Sigmoid colon (tissue), 7 donors: Measurements from ENCODE around the gene STRBP. TPM values are rescaled to one million over a fixed set of nuclear protein-coding genes. Genes with fewer than 3 reads are reported as not detected.

Experiments used
- DNase-seq: peaks from one replicate; pipeline ENCODE4 v3.0.0-alpha.2; 2019
- H3K27ac ChIP-seq, 4 donors: fragments of 200-600 bp; sonication (generic); one replicate each; pipeline ENCODE4 v1.5.1; 2016 to 2019; ENCODE audit warnings: mild to moderate bottlenecking in 1 of 4
- H3K27me3 ChIP-seq, 3 donors: fragments of 200-600 bp; sonication (generic); one replicate each; pipeline ENCODE4 v1.5.1; 2019; ENCODE audit warnings: mild to moderate bottlenecking in 1 of 3
- H3K36me3 ChIP-seq, 4 donors: fragments of 200-600 bp; sonication (generic); one replicate each; pipeline ENCODE4 v1.5.1; 2016 to 2019
- H3K4me1 ChIP-seq, 4 donors: fragments of 200-600 bp; sonication (generic); one replicate each; pipeline ENCODE4 v1.5.1; 2017 to 2019
- H3K4me3 ChIP-seq, 4 donors: fragments of 200-600 bp; sonication (generic); one replicate each; pipeline ENCODE4 v1.5.1; 2017 to 2019; ENCODE audit warnings: mild to moderate bottlenecking in 2 of 4, moderate library complexity in 1 of 4
- H3K9me3 ChIP-seq, 4 donors: fragments of 200-600 bp in 3 of 4; sonication (generic) in 3 of 4; one replicate each; pipeline versions ENCODE4 v1.5.1 to v1.6.1; 2013 to 2019
- CTCF ChIP-seq, 4 experiments: fragments of 450-650 bp in 3 of 4; fragments of 200-600 bp in 1 of 4; IDR thresholded peaks; one replicate each; pipeline ENCODE4 v1.5.1; 2016 to 2019; ENCODE audit warnings: antibody characterized with exemption in 4 of 4, mild to moderate bottlenecking in 3 of 4, moderate library complexity in 2 of 4
- EP300 ChIP-seq, 4 donors: sonication (generic); formaldehyde crosslinking; IDR thresholded peaks; one replicate each; pipeline ENCODE4 v1.6.1; 2017; ENCODE audit warnings: antibody characterized with exemption in 4 of 4
- POLR2A ChIP-seq, 2 donors: fragments of 450-650 bp; IDR thresholded peaks; one replicate each; pipeline ENCODE4 v1.6.1; 2016; ENCODE audit warnings: antibody characterized with exemption in 2 of 2, mild to moderate bottlenecking in 2 of 2, moderate library complexity in 2 of 2
- POLR2AphosphoS5 ChIP-seq, 4 donors: sonication (generic); formaldehyde crosslinking; IDR thresholded peaks; one replicate each; pipeline ENCODE4 v1.6.1; 2017; ENCODE audit warnings: antibody characterized with exemption in 4 of 4
- WGBS, 2 donors: extraction: QIAGEN DNeasy Blood & Tissue Kit; methylation state at CpG; one replicate each; pipeline ENCODE4 v1.1.7; 2013; 5-methylcytosine and 5-hydroxymethylcytosine counted together
- intact Hi-C: fragments of 100-400 bp; cut with DNase I; formaldehyde crosslinking; loops from one replicate; pipeline ENCODE4 v1.15.1; 2023
- polyA plus RNA-seq, 3 donors: library from polyadenylated mRNA; stranded (reverse); fragments of 200-250 nt; gene quantifications; one replicate each; pipeline ENCODE4 v1.2.3, GENCODE V29; 2013
- total RNA-seq, 4 donors: library from RNA; depleted of rRNA; stranded (reverse); fragments of >200 nt; gene quantifications; one replicate each; pipeline ENCODE4 v1.1.0, GENCODE V29; 2016
- donor health status: healthy with polysubstance abuse.
- donor health status: Bipolar disorder and iron deficiency.
- donor health status: healthy.

STRBP gene
- total and polyA plus RNA-seq, 7 donors: 13.3 to 32.2 (median 18.0) TPM

GRCh38 chr9:123248630-123249029 is 19.8 kb downstream of the STRBP start:
- Histone ChIP-seq H3K9me3 (no peaks in the 10 kb centered on the region), H3K27me3 (no peaks in the 10 kb centered on the region), H3K27ac (no peak overlapping the region), H3K4me3 (no peak overlapping the region), H3K4me1 (peaks cover 0 to 9% (median 2%) of the 10 kb centered on the region in 4 donors), H3K36me3 (no peaks in the 10 kb centered on the region)
- WGBS, 2 donors: 23 to 69% methylated on average over 2 of the region's 2 CpGs
- TF ChIP-seq EP300 (IDR thresholded peaks at IDR 0.05) (no peak), CTCF (IDR thresholded peaks at IDR 0.05) (no peak), POLR2AphosphoS5 (IDR thresholded peaks at IDR 0.05) (no peak), POLR2A (IDR thresholded peaks at IDR 0.05) (no peak)
- DNase-seq: no peak
- intact Hi-C loops: no loop called here

GRCh38 chr9:123246534-123246933 is 21.9 kb downstream of the STRBP start:
- intact Hi-C loops: no loop called here
- no peaks in the 10 kb centered on the region for H3K36me3 ChIP-seq

GRCh38 chr9:123239726-123240125 is 28.7 kb downstream of the STRBP start:
- WGBS, 2 donors: 86 to 94% methylated on average over 1 of the region's 1 CpG
- TF ChIP-seq POLR2AphosphoS5 (IDR thresholded peaks at IDR 0.05) (no peak), CTCF (IDR thresholded peaks at IDR 0.05) (no peak), EP300 (IDR thresholded peaks at IDR 0.05) (no peak), POLR2A (IDR thresholded peaks at IDR 0.05) (no peak)
- H3K9me3 ChIP-seq: no peaks in the 10 kb centered on the region
- H3K4me3 ChIP-seq: no peak overlapping the region
- intact Hi-C loops: no loop called here
- H3K36me3 ChIP-seq: no peaks in the 10 kb centered on the region
- H3K27me3 ChIP-seq: no peaks in the 10 kb centered on the region
- no peak for DNase-seq
- no peak overlapping the region for H3K27ac ChIP-seq
- H3K4me1 ChIP-seq: no peaks in the 10 kb centered on the region

More at GRCh38 chr9:123246534-123246933, 21.9 kb downstream of the STRBP start:
- Histone ChIP-seq H3K4me1 (peaks cover 0 to 9% (median 2%) of the 10 kb centered on the region in 4 donors), H3K4me3 (no peak overlapping the region), H3K27ac (no peak overlapping the region), H3K9me3 (no peaks in the 10 kb centered on the region), H3K27me3 (no peaks in the 10 kb centered on the region)
- TF ChIP-seq POLR2AphosphoS5 (IDR thresholded peaks at IDR 0.05): no peak
- no peak for TF ChIP-seq EP300 (IDR thresholded peaks at IDR 0.05)
- no peak for TF ChIP-seq CTCF (IDR thresholded peaks at IDR 0.05)
- no peak for TF ChIP-seq POLR2A (IDR thresholded peaks at IDR 0.05)
- DNase-seq: no peak

GRCh38 chr9:123238365-123238764 is 30.0 kb downstream of the STRBP start:
- WGBS, 2 donors: 79 to 83% methylated on average over 3 of the region's 3 CpGs
- H3K36me3 ChIP-seq: no peaks in the 10 kb centered on the region
- no peak overlapping the region for H3K27ac ChIP-seq
- DNase-seq: no peak
- no peaks in the 10 kb centered on the region for H3K9me3 ChIP-seq
- no peak for TF ChIP-seq POLR2AphosphoS5 (IDR thresholded peaks at IDR 0.05)
- TF ChIP-seq EP300 (IDR thresholded peaks at IDR 0.05): no peak
- no peak for TF ChIP-seq POLR2A (IDR thresholded peaks at IDR 0.05)
- no peak for TF ChIP-seq CTCF (IDR thresholded peaks at IDR 0.05)
- intact Hi-C loops: no loop called here
- H3K27me3 ChIP-seq: no peaks in the 10 kb centered on the region
- H3K4me3 ChIP-seq: no peak overlapping the region
- no peaks in the 10 kb centered on the region for H3K4me1 ChIP-seq

- H3K27me3 ChIP-seq: no peaks in the 10 kb centered on the region
- no peaks in the 10 kb centered on the region for H3K9me3 ChIP-seq
- WGBS, 2 donors: 90 to 95% methylated on average over 2 of the region's 2 CpGs
- TF ChIP-seq POLR2A (IDR thresholded peaks at IDR 0.05) (no peak), POLR2AphosphoS5 (IDR thresholded peaks at IDR 0.05) (no peak), EP300 (IDR thresholded peaks at IDR 0.05) (no peak), CTCF (IDR thresholded peaks at IDR 0.05) (no peak)
- H3K36me3 ChIP-seq: no peaks in the 10 kb centered on the region
- intact Hi-C loops: no loop called here
- no peaks in the 10 kb centered on the region for H3K4me1 ChIP-seq
- DNase-seq: no peak
- H3K4me3 ChIP-seq: no peak overlapping the region
- no peak overlapping the region for H3K27ac ChIP-seq
These were observed 31.2 kb downstream of the STRBP start for GRCh38 chr9:123237220-123237619.
